ENCODE data around the gene ZBTB16. TPM values are rescaled to one million over a fixed set of nuclear protein-coding genes. Genes with fewer than 3 reads are reported as not detected.

ZBTB16 gene
- polyA plus RNA-seq, 3 donors, result 4.1 to 12.3 (median 8.3) TPM

DNA sequence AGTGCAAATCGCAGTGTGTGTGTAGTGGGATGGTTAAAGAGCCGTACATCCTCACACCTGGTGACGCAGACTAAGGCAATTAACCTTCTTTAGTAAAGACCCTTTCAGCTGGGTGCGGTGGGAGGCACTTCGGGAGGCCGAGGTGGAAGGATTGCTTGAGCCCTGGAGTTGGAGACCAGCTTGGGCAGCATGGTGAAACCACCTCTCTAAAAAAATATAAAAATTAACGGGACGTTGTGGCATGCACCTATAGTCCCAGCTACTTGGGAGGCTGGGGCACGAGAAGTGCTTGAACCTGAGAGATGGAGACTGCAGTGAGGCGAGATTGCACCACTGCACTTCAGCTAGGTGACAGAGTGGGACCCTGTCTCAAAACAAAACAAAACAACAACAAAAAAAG lies 31.5 kb downstream of the ZBTB16 start:
- H3K4me3 Mint-ChIP-seq, result no peak overlapping the region
- peaks cover 0 to 5% of the 10 kb centered on the region in 2 donors for H3K36me3 Mint-ChIP-seq
- Histone ChIP-seq H3K27ac (ENCODE audit: low read depth in 1 of 2, low read length in 2 of 2) (no peak overlapping the region), H4K20me1 (ENCODE audit: insufficient read depth, low read length) (peaks cover 25% of the 10 kb centered on the region), H3K4me1 (ENCODE audit: control insufficient read depth in 1 of 2, insufficient read depth in 2 of 2, low read length in 2 of 2) (peaks cover 23 to 30% of the 10 kb centered on the region in 2 donors), H3K4me2 (replicated peaks; ENCODE audit: extremely low read depth, low read length, poor library complexity, severe bottlenecking) (no peak overlapping the region), H3K9ac (ENCODE audit: insufficient read depth, low read length, poor library complexity, severe bottlenecking) (no peak overlapping the region), H3K36me3 (replicated peaks in 1 of 2; ENCODE audit: control insufficient read depth in 1 of 2, insufficient read depth in 2 of 2, low read length in 2 of 2) (no peaks in the 10 kb centered on the region), H3K27me3 (ENCODE audit: control insufficient read depth in 2 of 2, insufficient read depth in 2 of 2, low read length in 2 of 2) (no peaks in the 10 kb centered on the region), H3K79me2 (ENCODE audit: insufficient read depth, low read length) (peaks cover 3% of the 10 kb centered on the region), H3K9me3 (replicated peaks in 1 of 2; ENCODE audit: control insufficient read depth in 1 of 2, insufficient read depth in 1 of 2, low read length in 2 of 2) (no peaks in the 10 kb centered on the region), H2AFZ (ENCODE audit: insufficient read depth, low read depth, low read length, poor library complexity, severe bottlenecking) (no peak overlapping the region), H3K4me3 (replicated peaks in 1 of 3; ENCODE audit: low read depth in 2 of 3, low read length in 3 of 3) (no peak overlapping the region)
- TF ChIP-seq, protein P1, sequence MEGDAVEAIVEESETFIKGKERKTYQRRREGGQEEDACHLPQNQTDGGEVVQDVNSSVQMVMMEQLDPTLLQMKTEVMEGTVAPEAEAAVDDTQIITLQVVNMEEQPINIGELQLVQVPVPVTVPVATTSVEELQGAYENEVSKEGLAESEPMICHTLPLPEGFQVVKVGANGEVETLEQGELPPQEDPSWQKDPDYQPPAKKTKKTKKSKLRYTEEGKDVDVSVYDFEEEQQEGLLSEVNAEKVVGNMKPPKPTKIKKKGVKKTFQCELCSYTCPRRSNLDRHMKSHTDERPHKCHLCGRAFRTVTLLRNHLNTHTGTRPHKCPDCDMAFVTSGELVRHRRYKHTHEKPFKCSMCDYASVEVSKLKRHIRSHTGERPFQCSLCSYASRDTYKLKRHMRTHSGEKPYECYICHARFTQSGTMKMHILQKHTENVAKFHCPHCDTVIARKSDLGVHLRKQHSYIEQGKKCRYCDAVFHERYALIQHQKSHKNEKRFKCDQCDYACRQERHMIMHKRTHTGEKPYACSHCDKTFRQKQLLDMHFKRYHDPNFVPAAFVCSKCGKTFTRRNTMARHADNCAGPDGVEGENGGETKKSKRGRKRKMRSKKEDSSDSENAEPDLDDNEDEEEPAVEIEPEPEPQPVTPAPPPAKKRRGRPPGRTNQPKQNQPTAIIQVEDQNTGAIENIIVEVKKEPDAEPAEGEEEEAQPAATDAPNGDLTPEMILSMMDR (IDR thresholded peaks at IDR 0.05), result no peak
- WGBS (ENCODE audit: insufficient coverage), result 80% methylated on average over 3 of the region's 10 CpGs
- peaks cover 0 to 2% (median 0%) of the 10 kb centered on the region in 7 donors for H3K9me3 Mint-ChIP-seq
- no peak for DNase-seq
- intact Hi-C loops (cut with micrococcal nuclease), result no loop called here
- H3K27ac Mint-ChIP-seq, result no peak overlapping the region
- peaks cover 2 to 6% (median 5%) of the 10 kb centered on the region in 3 donors for H3K27me3 Mint-ChIP-seq (ENCODE audit: low read depth in 3 of 3)
- H3K4me1 Mint-ChIP-seq, result peaks cover 53% of the 10 kb centered on the region

DNA sequence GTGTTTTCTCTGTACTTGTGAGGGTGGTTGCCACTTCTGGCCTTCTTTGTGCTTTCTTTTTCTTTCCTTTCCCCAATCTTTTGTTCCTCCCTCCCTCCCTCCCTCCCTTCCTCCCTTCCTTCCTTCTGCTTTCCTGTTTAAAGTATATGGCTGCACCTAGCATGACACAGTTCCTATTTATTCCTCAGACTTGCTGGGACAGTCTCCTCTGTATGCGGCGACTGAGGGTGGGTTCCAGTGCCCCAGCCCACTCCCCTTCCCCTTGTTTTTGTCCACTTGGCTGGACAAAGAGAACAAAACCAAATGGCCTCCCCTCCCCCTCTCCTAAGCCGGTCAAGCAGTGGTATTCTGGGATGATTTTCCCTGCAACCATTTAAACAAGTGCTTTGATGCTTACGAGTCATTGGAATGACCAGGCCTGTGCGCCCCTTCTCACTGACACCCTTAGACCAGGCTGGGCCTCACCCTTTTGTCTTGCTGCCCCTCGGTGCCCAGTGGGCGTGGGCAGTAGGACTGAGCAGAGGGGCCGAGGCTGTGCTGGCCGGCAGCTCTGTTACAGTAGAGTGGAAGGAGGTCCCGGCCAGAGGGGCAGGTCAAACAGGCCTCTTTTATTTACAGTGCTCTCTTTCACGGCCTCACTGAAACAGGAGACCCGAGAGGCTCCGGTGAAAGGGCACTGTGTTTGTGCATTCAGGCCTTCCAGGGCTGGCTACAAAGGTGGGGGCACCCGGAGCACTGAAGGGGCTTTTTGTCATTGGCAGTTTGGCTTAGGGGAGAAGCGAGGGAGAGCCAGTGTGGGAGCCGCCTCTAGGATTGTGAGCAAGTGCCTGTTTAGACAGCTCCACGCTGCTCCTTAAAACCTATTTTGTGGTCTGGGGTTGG lies 32.2 kb downstream of the ZBTB16 start:
- WGBS (ENCODE audit: insufficient coverage), result 71% methylated on average over 15 of the region's 17 CpGs
- intact Hi-C loops (cut with micrococcal nuclease), result no loop called here
- Histone ChIP-seq H3K27me3 (ENCODE audit: control insufficient read depth in 2 of 2, insufficient read depth in 2 of 2, low read length in 2 of 2) (no peaks in the 10 kb centered on the region), H3K4me3 (replicated peaks in 1 of 3; ENCODE audit: low read depth in 2 of 3, low read length in 3 of 3) (no peak overlapping the region), H3K27ac (ENCODE audit: low read depth in 1 of 2, low read length in 2 of 2) (no peak overlapping the region), H3K9ac (ENCODE audit: insufficient read depth, low read length, poor library complexity, severe bottlenecking) (no peak overlapping the region), H3K36me3 (replicated peaks in 1 of 2; ENCODE audit: control insufficient read depth in 1 of 2, insufficient read depth in 2 of 2, low read length in 2 of 2) (no peaks in the 10 kb centered on the region), H3K79me2 (ENCODE audit: insufficient read depth, low read length) (peaks cover 3% of the 10 kb centered on the region), H3K4me2 (replicated peaks; ENCODE audit: extremely low read depth, low read length, poor library complexity, severe bottlenecking) (peak overlapping the region; percentile 24), H3K4me1 (ENCODE audit: control insufficient read depth in 1 of 2, insufficient read depth in 2 of 2, low read length in 2 of 2) (peaks cover 18 to 22% of the 10 kb centered on the region in 2 donors), H4K20me1 (ENCODE audit: insufficient read depth, low read length) (peaks cover 19% of the 10 kb centered on the region), H2AFZ (ENCODE audit: insufficient read depth, low read depth, low read length, poor library complexity, severe bottlenecking) (no peak overlapping the region), H3K9me3 (replicated peaks in 1 of 2; ENCODE audit: control insufficient read depth in 1 of 2, insufficient read depth in 1 of 2, low read length in 2 of 2) (no peaks in the 10 kb centered on the region)
- TF ChIP-seq, protein P1 (IDR thresholded peaks at IDR 0.05), result no peak
- Mint-ChIP-seq H3K4me1 (peaks cover 53% of the 10 kb centered on the region), H3K36me3 (peaks cover 0 to 5% of the 10 kb centered on the region in 2 donors), H3K27ac (peak overlapping the region in 1 of 7 donors; percentile 39), H3K4me3 (peak overlapping the region; percentile 32 to 73), H3K27me3 (ENCODE audit: low read depth in 3 of 3) (peaks cover 2 to 6% (median 5%) of the 10 kb centered on the region in 3 donors), H3K9me3 (peaks cover 0 to 2% (median 0%) of the 10 kb centered on the region in 7 donors)
- DNase-seq, result no peak
